Stimulated activated naive CD4-positive, alpha-beta T cell (primary cell): ENCODE measurements around the gene BPIFB6.
"Not testable (repeated sequence)": the region's sequence is repeated elsewhere in the genome, so short reads cannot be mapped to it uniquely, and the experiment has no call there.

Experiments used
- DNase-seq, 6 experiments: peaks; one replicate each; lab custom pipeline; 2025; lab: John Stamatoyannopoulos, UW

Gene BPIFB6

DNA sequence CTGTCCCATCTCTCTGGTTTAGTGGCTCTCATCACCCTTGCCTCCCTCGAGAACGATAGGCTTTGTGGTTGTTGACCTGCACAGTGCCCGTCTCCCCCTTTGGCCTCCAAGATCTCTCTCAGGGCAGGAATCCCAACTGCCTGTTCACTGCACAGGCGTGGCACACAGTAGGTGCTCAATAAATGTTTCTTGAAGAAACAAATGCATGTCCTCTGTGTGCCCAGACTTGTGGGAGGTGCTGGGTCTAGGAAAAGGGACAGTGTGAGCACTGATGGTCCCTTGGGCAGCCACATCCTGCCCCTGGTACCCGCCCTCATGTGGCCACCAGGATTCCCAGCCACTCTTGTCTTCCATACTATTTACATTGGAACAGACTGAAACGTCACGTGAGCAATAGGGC lies 2.6 kb upstream of the BPIFB6 start:
- no peak for DNase-seq

DNA sequence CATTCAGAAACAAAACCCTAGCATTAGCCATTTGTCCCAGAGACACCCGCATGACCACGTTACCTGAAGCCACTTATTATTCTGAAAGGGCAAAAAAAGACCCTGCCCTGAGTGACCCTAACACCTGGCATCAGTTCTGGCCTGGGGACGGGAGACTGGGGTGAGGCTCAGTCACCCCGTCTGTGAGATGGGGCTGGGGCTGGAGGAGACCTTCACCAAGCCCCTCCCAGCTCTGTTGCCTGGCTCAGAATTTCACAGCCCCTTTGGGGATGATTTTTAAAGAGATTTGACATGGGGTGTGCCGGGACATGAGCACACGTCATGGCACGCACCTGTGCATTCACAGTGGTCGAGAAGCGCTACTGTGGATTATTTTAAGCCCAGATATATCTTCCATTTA lies 1.4 kb upstream of the BPIFB6 start:
- DNase-seq = no peak

DNA sequence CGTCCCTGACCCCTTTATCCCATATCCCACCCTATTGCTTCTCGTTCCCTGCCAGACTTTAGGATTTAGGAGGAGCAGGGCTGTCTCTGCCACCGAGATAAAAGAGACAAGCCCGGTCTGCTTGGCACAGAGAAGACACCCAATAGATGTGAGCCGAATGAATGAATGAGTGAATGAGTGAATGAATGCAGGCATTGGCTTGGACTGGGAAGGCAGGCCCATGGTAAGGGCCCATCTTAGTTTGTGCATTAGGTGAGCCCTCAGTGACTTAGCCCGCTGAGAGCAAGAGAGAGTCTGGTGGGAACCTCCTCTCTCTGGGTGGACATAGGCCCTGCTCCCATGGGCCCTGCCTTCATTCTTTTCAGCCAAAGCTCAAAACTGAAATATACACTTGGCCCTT lies 879 bp upstream of the BPIFB6 start:
- DNase-seq = no peak

DNA sequence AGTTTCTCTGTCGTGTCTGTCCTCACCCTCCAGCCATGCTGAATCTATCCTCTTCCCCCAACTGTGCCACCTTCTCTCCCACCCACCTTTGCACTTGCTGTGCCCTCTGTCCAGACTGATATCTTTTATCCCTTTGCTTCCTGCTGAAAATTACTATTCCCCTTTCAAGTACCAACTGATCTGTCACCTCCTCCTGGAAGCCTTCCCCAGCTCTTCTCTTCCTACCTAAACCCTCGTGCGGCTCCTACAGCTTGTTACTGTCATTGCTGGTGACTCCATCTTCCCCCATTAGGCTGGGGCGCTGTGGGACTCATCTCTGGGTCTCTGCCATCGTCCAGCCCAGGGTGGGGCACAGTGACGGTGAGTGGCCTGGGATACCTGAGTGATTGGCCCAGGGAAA lies 1.1 kb downstream of the BPIFB6 start:
- no peak for DNase-seq

DNA sequence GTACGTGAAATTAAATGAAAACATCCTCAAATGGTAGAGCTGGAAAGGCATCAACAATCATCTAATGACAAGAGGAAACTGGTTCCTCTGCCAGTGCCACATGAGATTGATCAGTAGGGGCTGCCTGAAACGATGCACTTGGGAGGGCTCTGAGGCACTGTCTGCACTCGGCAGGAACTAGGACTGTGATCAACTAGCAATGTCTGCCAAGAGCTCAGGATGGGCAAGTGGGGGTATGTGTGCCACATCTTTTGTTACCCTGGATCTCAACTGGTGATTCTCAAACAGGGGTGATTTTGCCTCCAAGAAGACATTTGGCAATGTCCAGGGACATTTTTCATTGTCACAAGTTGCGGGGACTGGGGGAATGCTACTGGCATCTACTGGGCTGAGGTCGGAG lies 1.9 kb downstream of the BPIFB6 start:
- DNase-seq = no peak

DNA sequence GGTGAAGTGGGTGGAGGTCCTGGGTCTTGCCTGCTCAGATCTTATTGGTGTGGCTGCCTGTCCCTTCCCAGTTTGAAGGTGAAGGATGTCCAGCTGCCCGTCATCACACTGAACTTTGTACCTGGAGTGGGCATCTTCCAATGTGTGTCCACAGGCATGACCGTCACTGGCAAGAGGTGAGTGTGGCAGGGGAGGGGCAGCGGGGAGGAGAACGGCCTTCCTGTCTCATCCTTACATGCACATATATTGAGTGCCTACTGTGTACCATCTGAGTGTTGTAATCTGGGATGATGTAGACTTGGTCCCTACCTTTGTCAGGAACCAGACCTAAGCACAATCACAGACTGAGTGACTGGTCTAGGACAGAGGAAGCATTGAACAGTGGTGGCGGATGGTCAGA lies 2.7 kb downstream of the BPIFB6 start:
- no peak for DNase-seq

DNA sequence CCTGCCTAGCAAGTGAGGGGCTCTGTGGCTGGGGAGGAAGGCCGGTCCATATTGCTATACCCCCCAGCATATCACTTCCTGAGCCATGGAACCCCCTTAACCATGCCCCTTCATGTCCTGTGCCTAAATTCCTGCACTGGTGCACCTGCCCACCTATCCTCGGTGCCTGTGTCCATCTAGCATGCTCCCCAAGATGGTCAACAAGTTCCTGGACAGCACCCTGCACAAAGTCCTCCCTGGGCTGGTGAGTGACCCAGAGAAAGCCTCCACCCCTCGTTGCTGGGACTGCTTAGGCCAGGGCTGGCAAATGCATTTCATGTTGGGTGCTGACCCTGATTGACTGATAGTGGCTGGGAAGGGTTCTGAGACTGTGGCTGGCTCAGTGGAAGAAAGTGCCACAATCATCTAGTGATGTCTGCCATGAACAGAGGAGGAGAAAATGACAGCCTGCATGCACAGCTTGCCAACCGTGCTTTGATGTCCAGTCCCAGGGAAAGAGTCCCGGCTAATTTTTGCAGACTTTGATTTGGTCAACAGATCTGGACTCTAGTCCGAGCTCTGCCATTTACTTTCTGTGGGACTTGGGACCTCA lies 3.5 kb downstream of the BPIFB6 start:
- no peak for DNase-seq

DNA sequence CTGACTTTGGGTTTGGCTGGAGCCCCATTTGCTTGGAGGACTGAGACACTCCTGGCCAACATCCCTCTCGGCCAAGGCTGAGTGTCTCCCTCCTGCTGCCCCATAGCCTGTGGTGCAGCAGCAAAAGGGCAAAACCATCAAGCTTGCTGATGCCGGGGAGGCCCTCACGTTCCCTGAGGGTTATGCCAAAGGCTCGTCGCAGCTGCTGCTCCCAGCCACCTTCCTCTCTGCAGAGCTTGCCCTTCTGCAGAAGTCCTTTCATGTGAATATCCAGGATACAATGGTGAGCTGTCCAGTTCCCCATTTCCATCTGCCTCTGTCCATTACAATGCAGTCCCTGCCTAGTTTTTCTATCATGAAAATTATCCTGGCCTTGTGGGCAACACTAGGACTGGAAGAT lies 6.0 kb downstream of the BPIFB6 start:
- no peak for DNase-seq

DNA sequence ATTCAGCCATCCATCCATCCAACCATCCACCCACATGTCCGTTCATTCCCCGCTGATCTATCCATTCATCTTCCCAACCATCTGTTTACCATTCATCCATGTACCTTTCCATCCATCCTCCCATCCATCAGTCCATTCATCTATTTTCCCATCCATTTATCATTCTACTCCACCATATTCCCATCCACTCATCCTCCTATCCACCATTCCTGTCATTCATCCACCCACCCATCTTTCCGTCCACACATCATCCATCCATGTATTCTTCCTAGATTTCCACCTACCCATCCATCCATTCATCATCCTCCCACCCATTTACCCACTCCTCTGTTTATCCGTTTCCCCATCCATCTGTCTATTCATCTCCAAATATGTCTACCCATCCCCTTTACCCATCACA lies 6.8 kb downstream of the BPIFB6 start:
- DNase-seq = no peak

DNA sequence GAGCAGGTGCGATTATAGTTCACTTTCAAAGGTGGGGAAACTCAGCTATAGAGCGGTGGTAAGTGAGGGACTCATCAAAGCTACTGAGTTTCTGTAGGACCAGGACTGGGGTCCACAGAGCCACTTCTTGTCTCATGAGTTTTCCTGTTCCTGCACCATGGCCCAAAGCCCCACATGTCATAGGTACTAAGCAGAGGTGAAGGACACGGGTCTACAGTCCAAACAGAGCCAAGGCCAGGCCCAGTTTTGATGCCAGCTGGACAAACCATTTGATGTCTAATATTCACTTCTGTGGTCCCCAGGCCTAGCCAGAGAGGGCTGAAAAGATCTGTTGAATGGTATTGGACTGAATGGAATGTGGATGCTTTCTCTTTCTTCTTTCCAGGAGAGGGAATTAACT lies 11.0 kb downstream of the BPIFB6 start:
- DNase-seq = no peak

DNA sequence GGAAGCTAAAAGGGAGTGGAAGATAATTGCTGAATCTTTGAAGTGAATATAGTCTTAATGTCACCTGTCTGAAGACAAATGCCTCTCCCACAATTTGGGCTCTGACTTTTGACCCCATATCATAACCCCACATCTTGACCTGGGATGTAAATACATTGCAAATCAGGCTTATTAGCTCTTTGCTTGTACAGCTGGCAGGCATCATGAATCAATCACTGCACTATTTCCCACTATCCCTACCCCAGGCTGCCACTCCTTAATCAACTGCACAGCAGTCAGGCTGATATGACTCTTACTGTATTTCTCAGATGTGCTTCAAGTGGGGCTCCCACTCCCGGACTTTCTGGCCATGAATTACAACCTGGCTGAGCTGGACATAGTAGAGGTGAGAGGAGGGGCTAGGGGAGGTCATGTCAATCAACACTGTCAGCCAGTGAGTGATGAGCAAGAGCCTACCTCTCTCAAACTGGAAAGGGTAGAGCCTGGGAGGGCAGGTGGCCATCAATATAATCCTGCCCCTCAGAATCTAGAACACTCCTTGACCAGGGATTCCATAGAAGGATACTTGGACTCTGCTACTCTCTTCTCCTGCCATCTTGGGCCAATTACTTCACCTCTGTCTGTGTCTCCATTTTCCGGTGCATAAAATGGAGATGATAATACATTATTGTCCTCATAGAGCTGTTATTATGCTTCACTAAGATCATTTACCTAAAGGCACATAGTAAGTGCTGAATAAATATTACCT lies 11.7 kb downstream of the BPIFB6 start:
- no peak for DNase-seq

DNA sequence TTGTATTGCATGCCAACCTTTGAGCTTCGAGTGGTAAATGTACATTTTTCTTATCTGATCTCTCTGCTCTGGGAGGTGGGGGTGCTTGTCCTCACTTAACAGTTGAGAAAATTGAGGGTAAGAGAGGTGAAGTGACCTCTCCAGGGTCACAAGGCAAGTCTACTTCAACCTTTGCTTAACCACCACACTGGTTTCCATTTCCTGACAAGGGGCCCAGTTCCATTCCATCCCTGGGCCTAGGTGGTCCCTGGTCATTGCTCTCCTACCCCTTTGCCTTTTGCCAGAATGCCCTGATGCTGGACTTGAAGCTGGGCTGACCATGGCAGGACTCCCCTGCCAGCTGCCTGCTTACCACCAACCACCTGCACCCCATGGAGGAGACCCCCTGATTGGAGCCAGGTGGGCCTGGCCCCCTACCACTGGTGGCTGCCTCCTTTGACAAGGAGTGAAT lies 12.3 kb downstream of the BPIFB6 start:
- DNase-seq = no peak

DNA sequence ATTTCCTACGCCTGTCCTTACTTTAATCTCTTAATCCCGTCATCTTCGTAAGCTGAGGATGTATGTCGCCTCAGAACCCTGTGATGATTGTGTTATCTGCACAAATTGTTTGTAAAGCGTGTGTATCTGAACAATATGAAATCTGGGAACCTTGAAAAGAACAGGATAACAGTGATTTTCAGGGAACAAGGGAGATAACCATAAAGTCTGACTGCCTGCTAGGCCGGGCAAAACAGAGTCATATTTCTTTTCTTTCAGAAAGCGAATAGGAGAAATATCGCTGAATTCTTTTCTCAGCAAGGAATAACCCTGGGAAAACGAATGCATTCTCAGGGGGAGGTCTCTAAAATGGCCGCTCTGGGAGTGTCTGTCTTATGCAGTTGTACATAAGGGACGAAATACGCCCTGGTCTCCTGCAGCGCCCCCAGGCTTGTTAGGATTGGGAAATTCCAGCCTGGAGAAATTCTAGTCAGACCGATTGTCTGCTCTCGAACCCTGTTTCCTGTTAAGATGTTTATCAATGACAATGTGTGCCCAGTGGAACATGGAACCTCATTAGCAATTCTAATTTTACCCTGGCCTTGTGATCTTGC lies 13.8 kb downstream of the BPIFB6 start:
- not testable (repeated sequence) for DNase-seq

DNA sequence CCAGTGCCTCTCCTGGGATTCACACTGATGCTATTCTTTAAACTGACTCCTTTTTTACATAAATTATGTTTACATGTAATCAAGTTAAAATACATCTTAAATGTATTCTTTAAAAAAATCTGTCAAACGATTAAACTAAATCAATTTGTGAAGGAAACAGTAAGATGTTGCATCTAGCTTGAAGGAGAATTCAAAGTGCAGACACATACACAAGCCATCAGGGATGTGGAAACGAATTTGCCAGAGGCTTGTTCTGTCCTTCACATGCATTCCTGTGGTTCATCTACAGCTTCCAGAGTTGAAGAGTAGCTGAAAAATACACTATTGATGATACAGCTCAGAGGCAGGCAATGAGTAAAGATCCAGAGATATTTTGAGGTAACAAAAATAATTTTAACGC lies 15.0 kb downstream of the BPIFB6 start:
- DNase-seq = no peak

DNA sequence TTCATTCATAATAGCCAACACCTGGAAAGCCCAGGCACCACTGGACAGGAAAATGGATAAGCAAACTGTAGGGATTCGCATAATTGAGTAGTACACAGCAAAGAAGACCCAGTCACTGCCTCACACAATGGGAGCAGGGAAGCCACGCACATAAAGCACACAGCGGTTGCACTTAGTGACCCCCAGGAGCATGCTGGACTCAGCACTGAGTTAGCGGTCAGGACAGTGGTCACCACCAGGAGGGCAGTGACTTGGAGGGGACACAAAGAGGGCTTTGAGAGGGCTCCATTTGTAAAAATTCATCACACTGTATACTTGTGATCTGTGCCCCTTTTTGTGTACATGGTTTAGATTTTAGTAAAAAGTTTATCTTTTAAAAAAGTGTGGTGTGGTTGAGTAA lies 19.9 kb downstream of the BPIFB6 start:
- no peak for DNase-seq

DNA sequence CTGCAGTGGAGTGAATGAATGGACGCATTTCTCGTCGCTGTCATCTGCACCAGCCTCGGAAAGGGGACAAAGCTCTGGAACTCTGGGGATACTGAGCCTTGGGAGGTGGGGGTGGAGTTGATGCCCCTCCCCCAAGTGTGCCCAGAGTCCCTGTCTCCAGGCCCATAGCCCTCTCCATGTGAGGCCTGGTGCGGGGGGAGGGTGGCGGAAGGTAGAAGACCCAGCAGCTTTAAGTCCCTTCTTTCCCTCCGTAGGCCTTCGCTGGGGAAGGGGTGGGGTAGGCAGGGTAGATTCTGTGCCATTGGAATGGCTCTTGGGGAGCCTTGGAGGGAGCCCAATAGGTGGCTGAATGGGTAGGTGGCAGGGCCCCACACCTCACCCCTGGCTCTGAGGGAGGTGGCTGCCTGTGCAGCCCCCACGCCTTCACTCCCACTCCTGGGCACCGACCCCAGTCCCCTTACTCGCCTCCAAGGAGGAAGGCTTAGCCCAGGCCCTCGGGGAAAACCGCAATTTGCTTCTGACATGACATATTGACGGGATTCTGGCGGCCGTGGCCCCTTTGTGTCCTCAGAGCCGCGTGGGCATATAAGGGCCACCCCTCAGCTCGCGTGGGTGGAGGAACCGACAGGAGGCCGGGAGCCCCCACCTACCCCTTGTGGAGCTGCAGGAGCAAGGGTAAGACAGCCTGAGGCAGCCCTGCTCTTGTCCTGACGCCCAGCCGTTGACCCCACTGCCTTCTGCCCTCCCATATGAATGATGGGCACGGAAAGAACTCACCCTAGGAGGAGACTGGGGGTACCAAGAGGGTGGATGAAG lies 22.1 kb downstream of the BPIFB6 start, which contains the start of gene BPIFB3:
TSS of gene BPIFB3 (plus strand) at position 613 of the 816 bp plus-strand sequence. CDS start 1,533 bp downstream, outside the sequence.
- no peak for DNase-seq

DNA sequence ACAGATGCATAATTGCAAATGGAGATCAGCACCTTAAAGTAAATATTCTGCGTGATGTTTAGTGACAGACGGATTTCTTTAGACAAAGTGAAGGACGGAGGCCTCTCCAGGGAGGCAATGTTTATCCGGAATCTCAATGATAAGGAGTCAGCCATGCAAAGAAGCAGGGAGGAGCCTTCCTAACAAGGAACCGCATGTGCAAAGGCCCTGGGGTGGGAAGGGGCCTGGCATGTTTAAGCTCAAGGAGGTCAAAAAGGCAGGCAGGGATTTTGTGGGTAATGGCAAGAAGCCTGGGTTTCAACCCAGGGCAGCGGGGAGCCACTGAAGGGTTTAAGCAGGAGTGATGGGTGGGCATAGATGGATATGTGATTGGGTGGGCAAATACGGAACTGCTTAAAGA lies 22.9 kb downstream of the BPIFB6 start:
- no peak for DNase-seq

DNA sequence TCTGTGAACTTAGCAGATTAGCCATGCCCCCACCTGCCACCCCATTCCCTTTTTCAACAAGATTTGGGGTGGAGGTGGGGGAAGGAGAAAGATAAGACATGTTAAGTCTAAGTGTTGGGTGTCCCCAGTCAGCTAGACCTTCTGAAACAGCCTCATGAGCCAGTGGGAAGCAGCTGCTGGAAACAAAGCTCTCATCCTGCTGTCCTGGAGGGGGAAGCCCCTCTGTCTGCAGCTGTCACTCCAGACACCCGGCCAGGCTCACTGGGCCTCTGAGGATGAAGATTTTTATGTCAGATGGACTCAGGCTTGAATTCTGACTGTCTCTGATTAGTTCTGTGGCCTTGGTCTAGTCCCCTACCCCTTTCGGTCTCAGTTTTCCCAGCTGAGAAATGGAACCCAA lies 23.3 kb downstream of the BPIFB6 start:
- DNase-seq = no peak

DNA sequence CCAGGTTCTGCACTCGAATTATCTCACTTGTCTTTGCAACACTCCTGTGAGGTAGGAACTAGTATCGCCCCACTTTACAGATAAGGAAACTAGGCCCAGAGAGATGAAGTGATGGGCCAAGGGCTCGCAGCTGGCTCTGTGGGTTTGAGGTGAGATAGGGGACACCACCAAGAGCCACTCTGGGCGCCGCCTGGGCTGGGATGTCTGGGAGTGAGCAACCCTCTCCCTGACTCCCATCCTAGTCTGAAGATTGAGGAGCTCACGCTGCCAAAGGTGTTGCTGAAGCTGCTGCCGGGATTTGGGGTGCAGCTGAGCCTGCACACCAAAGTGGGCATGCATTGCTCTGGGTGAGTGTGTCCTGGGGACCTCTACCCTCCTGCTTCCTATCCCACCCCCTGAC lies 27.7 kb downstream of the BPIFB6 start:
- no peak for DNase-seq

DNA sequence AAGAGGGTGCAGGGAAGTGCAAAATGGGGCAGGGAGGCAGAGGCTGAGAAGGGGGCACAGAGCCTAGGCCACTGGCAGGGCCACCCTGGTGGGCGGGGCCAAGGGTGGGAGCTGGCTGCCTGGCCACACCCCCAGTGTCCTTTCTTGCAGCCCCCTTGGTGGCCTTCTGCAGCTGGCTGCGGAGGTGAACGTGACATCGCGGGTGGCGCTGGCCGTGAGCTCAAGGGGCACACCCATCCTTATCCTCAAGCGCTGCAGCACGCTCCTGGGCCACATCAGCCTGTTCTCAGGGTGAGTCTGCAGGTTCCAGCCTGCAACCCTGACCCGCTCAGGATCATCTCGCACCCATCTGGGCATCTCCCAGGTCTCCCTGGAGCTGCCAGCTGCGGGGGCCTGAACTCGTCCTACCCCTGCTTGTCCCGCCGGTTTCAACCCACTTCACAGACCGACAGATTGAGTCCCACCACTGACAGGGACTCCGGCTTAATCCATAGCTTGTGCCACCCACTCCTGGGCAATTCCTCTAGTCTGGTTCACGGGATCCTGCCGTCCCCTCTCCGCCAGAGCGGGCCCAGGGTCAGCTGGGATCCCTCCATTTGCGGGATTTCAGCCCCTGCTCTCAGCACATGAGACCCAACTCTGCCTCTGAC lies 28.4 kb downstream of the BPIFB6 start:
- no peak for DNase-seq

DNA sequence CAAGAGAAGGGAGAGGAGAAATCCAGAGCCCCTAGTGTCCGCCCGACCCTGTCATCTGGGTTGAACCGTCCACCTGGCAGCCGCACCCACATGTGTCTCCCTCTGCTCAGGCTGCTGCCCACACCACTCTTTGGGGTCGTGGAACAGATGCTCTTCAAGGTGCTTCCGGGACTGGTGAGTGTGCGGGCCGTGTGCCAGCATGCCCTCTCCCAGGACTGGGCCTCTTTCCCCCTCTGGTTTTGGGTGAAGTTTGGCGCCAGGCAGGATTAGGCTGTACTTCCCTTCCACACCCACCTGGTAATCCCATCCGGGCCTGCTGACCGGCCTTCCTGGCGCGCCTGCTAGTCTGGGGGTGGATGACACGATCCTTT lies 30.2 kb downstream of the BPIFB6 start:
- DNase-seq = no peak
